HG03139 (cell line): ENCODE measurements around the gene GPR179.
"Not testable (repeated sequence)": the region's sequence is repeated elsewhere in the genome, so short reads cannot be mapped to it uniquely, and the experiment has no call there.

Experiments used
- ATAC-seq: cut with Tn5 transposase; IDR thresholded peaks from one replicate; pipeline ENCODE4 v1.9.1; 2021; ENCODE audit not compliant: unreplicated experiment

GPR179 gene

DNA sequence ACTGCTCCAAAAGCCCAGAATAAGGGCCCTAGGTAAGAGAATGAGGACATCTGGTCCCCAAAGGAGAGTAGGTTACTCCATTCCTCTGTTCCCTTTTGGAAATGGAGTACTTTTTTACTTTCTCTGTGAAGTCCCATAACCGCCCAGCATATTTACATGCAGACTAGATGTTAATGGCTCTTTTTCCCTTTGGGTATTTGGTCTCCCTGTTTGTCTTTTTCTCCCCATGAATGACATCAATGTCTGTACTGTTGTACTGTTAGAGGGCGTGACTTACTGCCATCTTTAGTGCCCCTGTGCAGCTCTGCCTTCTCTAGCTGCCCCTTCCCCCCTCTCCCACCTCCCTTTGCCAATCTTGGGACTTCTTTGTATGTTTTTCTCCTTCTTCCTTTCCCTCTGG lies 19.0 kb downstream of the GPR179 start:
- no peak for ATAC-seq

DNA sequence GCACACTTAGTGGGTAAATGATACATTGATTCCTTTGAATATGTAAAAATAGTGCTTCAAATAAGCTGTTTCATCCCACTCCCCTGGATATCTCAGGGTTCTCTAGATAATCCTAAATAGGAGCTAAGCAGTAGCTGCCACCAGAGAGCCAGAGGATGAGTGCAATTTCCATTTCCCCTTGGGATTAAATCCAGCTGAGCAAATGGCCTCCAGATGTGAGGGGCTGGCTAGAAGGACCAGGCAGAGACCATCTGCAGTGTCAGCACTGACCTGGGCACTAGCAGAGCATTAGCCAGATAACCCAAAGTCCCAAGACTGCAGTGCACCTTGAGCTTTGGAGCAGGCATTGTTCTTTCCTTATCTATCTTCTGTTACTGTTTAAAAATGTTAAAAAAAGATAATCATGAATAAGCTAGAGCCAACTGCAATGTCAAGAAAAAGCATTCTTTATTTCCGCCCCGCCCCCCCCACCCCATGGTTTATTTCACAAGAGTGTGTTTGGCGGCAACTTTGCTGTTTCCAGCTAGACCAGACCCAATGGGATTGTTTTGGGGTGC lies 19.5 kb downstream of the GPR179 start:
- ATAC-seq = no peak

DNA sequence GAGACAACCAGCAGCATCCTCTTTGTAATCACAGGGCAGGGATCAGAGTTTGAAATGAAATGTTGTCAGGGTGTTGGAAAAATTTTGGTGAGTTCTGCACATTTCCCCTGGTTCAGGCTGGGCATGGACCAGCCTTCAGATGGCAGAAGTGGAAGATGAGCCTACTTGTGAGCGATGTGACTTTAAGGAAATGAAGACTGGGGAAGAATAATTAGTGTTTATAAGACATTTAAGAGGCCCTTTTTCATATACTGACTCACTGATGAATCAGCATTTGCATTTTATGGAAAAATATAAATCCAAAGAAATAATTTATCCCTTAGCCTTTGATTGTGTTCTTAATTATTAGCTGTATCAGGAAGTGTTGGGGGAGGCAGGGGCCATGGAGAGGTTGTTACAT lies 20.9 kb downstream of the GPR179 start:
- no peak for ATAC-seq

DNA sequence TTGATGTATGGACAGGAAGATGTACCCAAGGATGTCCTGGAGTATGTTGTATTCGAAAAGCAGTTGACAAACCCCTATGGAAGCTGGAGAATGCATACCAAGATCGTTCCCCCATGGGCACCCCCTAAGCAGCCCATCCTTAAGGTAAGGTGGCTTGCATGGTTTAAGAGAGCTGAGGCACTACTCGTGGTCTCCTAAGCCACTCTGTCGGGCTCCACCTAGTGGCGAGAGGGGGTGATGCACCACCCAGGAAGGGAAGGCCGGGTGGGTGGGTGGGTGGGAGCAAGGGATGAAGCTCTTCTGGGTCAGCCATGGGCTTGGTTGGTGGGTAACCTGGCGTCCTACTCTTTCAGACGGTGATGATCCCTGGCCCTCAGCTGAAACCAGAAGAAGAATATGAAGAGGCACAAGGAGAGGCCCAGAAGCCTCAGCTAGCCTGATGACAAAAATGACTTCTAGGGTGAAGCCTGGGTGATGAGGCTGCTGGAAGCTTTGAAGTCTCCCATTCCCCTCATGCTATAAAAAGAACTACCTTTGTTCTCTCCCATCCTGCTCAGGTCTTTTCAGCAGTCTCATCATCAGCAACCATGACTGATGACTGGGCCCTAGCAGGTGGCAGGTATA lies 21.5 kb downstream of the GPR179 start:
- ATAC-seq = no peak

DNA sequence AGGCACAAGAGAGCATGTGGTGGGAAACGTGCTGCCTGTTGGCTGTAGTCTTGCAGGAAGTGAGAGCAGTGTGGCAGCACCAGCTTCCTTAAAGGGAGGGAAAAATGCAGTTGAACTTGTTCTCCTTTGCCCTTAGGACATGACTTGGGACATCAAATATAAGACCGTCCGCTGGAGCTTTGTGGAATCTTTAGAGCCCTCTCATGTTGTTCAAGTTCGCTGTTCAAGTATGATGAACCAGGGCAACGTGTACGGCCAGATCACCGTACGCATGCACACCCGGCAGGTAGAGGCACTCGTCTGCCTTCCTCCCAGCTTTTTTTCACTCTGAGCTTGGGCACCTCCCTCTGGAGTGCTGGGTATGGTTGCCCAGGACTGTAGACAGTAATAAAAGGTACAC lies 23.3 kb downstream of the GPR179 start:
- ATAC-seq = no peak

DNA sequence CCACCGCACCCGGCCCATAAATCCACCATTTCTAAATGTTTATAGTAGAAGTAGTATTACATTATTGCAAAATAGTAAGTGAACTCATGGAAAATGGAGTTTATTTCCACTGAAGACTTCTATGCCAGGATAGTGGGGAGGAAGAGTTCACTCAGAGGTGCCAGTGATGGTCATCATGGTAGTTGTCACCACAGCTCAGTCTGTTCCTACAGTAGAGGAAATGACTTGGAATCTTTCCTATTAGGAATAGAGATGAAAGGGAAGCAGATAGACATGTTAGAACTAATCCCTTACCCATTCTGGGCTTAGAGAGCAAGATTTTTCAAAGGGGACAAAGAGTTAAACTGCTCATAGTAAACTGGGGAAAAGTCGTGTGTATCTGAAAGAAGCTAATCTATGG lies 26.7 kb downstream of the GPR179 start:
- no peak for ATAC-seq

DNA sequence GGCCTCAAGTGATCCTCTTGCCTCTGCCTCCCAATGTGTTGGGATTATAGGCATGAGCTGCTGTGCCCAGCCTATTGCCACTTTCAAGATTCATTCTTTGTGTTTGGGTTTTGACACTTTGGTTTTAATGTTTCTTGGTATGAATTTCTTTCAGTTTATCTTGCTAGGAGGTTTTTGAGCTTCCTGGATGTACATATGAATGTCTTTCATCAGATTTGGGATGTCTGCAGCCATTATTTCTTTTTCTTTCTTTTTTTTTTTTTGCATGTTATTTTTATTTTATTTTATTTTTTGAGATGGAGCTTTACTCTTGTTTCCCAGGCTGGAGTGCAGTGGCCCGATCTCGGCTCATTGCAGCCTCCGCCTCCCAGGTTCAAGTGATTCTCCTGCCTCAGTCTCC lies 28.3 kb downstream of the GPR179 start:
- ATAC-seq = no peak

DNA sequence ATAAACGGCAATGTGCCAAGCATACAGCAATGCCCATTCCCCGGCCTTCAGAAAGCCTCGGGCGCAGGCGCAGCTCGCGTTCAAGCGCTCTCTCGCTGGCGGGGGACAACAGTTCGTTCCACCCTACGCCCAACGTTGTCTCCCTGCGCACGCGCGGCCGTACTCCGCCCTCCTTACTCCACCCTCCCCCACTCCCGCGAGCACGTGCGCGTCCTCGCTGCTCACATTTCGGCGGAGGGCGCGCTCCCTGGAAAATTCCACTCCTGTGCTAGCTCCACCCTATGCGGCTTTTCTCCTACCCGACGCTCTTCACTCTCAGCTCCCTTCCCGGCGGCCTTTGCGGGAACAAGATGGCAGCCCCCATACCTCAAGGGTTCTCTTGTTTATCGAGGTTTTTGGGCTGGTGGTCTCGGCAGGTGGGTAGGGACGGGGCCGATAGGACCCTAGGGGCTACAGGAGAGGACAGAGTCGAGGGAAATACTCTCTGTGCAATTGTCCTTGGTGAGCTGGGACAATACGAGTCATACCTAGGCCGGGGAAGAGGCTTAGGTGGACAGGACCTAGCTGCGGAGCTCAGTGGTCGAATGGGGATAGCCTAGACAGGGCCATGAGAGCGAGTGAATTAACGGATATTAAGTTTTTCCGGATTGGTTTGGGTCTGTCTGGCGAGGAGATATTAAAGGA lies 46.8 kb downstream of the GPR179 start, which contains the start of gene MRPL45:
MRPL45 (plus strand) TSS at position 335 of the 684 bp plus-strand sequence; CDS start at position 351, 16 bp downstream.
- ATAC-seq = peak; percentile 96

DNA sequence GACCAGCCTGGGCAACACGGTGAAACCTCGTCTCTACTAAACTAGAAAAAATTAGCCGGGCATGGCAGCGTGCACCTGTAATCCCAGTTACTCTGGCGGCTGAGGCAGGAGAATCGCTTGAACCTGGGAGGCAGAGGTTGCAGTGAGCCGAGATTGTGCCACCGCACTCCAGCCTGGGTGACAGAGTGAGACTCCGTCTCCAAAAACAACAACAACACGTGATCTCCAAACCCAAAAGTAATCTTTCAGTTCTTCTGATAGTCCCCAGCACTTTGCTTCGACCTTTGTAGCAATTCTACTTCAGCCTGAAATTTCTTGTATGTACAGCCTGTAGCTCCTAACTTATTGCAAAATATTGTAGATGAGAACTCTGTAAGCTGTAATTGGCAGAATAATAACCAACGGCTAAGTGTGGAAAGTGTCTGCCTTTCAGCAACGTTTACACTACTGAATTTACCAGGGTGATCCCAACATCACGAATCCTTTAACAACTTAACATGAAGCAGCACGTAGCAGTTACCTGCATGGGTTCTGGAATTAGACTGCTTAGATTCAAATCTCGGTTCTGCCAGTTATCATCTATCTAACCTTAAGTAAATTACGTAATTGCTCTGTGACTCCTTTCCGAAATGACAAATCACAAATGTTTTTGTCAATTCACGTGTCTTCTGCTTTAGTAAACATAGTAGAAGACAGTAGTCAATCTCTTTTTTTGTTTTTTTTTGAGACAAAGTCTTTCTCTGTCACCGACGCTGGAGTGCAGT lies 48.0 kb downstream of the GPR179 start:
- ATAC-seq = not testable (repeated sequence)

DNA sequence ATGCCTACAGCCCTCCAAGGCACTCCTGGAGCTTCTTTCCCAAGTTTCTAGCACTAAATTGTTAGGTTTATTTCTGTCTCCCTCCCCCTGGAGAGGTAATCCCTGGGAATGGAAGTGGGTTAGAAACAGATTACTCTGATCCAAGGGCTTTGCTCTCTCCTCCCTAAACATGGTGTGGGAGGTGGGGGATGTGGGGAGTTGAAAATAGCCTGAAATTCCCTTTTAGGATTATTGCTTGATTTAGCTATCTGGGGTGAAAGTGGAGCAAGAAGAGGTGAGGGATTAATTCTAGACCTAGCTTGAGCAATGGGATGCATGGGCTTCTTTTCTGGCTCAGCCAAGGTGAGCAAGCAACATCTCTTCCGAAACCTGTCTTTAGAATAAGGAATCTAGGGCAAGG lies 54.0 kb downstream of the GPR179 start:
- not testable (repeated sequence) for ATAC-seq

DNA sequence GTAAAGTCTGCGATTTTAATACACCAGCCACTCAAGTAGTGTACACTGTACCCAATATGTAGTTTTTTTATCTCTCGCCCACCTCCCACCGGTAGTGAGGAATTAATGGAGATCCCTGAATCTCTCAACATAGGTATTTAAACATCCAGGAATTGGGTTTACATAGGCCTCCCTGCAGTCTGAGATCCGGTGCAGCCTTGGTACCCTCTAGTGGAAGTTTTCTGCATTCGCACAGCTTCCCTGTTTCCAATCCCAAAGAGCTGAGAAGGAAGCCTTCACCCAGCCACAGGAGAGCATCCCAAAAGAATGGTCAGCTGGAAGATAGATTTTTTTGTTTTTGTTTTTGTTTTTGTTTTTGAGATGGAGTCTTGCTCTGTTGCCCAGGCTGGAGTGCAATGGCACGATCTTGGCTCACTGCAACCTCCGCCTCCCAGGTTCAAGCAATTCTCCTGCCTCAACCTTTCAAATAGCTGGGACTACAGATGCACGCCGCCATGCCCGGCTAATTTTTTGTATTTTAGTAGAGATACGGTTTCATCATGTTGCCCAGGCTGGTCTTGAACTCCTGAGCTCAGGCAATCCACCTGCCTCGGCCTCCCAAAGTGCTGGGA lies 55.4 kb downstream of the GPR179 start:
- not testable (repeated sequence) for ATAC-seq

DNA sequence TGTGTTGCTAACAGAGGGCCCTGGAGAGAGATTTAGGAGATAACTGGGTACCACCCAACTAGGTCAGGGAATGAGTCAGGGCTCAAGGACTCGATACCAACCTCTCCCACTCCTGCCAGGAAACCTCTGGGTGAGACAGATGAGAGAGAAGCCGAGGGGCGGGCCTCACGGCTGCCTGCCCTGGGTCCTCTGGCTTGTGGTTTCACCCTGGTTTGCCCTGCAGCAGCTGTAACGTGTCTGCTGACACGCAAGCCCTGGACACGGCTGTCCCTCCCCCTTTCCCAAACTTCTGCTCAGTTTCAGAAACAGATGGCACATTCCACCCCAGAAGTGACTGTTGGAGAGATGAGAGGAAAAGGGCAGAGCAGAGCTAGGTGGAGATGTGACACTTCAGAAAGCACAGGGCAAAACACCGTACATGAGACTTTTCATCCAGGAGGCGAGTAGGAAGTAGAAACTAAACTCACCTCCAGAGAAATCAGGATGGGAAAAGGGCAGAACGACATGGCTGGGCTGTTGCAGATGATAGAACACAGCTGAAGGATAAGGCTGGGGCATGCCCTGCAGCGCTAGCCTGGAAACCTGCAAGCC lies 57.2 kb downstream of the GPR179 start:
- not testable (repeated sequence) for ATAC-seq

DNA sequence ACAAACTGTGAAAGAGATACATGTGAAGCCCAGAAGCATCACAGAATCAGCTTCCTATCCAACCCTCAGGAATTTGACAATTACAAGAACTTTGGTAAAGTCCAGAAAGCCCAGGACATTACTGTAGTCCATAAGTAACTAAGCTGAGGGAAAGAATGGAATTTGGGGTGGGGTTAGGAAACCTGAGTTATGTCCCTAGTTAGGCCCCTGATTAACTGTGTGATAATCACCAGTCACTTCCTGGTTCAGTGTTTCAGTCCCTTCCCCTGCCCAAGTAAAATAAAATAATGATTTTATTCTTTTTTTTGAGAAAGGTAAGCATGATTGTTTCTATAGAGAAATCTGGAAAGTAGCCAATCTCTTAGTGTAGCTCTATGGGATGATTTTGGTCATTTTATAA lies 57.8 kb downstream of the GPR179 start:
- not testable (repeated sequence) for ATAC-seq
